Measurements from ENCODE around the gene PCMTD2. TPM values are rescaled to one million over a fixed set of nuclear protein-coding genes. Genes with fewer than 3 reads are reported as not detected.

The PCMTD2 gene
- total RNA-seq, 1 experiment from 2014 or later = 50.9 TPM

DNA sequence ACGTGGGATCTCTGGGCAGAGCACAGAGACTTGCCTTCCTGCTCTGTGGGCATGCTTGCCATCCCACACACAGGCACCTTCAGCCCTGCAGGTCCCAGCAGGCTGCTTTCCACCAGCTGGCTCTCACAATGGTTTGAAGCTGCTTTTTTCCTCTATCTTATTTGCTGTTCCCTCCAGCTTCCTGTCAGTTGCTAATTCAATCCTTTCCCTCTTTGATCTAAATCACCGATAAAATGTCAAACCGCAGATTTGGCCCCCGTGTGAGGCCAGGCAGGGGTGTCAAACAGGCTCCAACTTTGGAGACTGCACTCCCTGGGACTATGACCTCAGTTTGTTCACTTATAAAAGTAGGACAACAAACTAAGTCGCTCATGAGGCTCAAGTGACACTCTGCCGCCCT, 40.6 kb upstream of the PCMTD2 start (continued):
- TF ChIP-seq FOXK1 (CRISPR knock-in tag; IDR thresholded peaks at IDR 0.05) = no peak
- no peak for TF ChIP-seq GTF2I (CRISPR knock-in tag; conservative IDR thresholded peaks at IDR 0.05)
- TF ChIP-seq, protein P1, sequence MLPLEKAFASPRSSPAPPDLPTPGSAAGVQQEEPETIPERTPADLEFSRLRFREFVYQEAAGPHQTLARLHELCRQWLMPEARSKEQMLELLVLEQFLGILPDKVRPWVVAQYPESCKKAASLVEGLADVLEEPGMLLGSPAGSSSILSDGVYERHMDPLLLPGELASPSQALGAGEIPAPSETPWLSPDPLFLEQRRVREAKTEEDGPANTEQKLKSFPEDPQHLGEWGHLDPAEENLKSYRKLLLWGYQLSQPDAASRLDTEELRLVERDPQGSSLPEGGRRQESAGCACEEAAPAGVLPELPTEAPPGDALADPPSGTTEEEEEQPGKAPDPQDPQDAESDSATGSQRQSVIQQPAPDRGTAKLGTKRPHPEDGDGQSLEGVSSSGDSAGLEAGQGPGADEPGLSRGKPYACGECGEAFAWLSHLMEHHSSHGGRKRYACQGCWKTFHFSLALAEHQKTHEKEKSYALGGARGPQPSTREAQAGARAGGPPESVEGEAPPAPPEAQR (CRISPR knock-in tag; IDR thresholded peaks at IDR 0.05) = no peak
- no peak for TF ChIP-seq ATF3 (CRISPR knock-in tag; conservative IDR thresholded peaks at IDR 0.05)
- no peak for TF ChIP-seq GRHL2 (CRISPR knock-in tag; IDR thresholded peaks at IDR 0.05; ENCODE audit: insufficient replicate concordance, severe bottlenecking)
- no peak for TF ChIP-seq ZNF317 (CRISPR knock-in tag; IDR thresholded peaks at IDR 0.05; ENCODE audit: borderline replicate concordance, low read depth)
- TF ChIP-seq CREB1 (CRISPR knock-in tag; IDR thresholded peaks at IDR 0.05) = no peak
- TF ChIP-seq NFE2L1 (CRISPR knock-in tag; IDR thresholded peaks at IDR 0.05) = no peak
- TF ChIP-seq PRRX2 (CRISPR knock-in tag; IDR thresholded peaks at IDR 0.05) = no peak
- TF ChIP-seq ZNF121 (CRISPR knock-in tag; IDR thresholded peaks at IDR 0.05) = no peak
- no peak for TF ChIP-seq ZMAT4 (CRISPR knock-in tag; IDR thresholded peaks at IDR 0.05)
- no peak for TF ChIP-seq SP1 (CRISPR knock-in tag; conservative IDR thresholded peaks at IDR 0.05)

- TF ChIP-seq MLX (CRISPR knock-in tag; IDR thresholded peaks at IDR 0.05) (no peak), MXD4 (CRISPR knock-in tag; IDR thresholded peaks at IDR 0.05; ENCODE audit: borderline replicate concordance) (no peak), ZNF232 (CRISPR knock-in tag; IDR thresholded peaks at IDR 0.05) (no peak), ZNF416 (CRISPR knock-in tag; IDR thresholded peaks at IDR 0.05) (no peak), NR2C2 (CRISPR knock-in tag; IDR thresholded peaks at IDR 0.05) (no peak), SOX15 (CRISPR knock-in tag; IDR thresholded peaks at IDR 0.05) (no peak), MYBL2 (CRISPR knock-in tag; IDR thresholded peaks at IDR 0.05) (no peak), SMAD3 (CRISPR knock-in tag; IDR thresholded peaks at IDR 0.05; ENCODE audit: borderline replicate concordance) (no peak), TEAD4 (CRISPR knock-in tag; IDR thresholded peaks at IDR 0.05) (no peak), CREM (CRISPR knock-in tag; IDR thresholded peaks at IDR 0.05) (no peak), NFYB (CRISPR knock-in tag; conservative IDR thresholded peaks at IDR 0.05; ENCODE audit: low read depth) (no peak), ZNF317 (CRISPR knock-in tag; IDR thresholded peaks at IDR 0.05; ENCODE audit: borderline replicate concordance, low read depth) (no peak), PRRX2 (CRISPR knock-in tag; IDR thresholded peaks at IDR 0.05) (no peak)
- TF ChIP-seq, protein P2, sequence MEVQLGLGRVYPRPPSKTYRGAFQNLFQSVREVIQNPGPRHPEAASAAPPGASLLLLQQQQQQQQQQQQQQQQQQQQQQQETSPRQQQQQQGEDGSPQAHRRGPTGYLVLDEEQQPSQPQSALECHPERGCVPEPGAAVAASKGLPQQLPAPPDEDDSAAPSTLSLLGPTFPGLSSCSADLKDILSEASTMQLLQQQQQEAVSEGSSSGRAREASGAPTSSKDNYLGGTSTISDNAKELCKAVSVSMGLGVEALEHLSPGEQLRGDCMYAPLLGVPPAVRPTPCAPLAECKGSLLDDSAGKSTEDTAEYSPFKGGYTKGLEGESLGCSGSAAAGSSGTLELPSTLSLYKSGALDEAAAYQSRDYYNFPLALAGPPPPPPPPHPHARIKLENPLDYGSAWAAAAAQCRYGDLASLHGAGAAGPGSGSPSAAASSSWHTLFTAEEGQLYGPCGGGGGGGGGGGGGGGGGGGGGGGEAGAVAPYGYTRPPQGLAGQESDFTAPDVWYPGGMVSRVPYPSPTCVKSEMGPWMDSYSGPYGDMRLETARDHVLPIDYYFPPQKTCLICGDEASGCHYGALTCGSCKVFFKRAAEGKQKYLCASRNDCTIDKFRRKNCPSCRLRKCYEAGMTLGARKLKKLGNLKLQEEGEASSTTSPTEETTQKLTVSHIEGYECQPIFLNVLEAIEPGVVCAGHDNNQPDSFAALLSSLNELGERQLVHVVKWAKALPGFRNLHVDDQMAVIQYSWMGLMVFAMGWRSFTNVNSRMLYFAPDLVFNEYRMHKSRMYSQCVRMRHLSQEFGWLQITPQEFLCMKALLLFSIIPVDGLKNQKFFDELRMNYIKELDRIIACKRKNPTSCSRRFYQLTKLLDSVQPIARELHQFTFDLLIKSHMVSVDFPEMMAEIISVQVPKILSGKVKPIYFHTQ (CRISPR knock-in tag; IDR thresholded peaks at IDR 0.05) = no peak
- POLR2A ChIA-PET = no interaction called here
- H3K36me3 Mint-ChIP-seq = no peaks in the 10 kb centered on the region
- H3K4me3 Mint-ChIP-seq = no peak overlapping the region
- H3K4me1 Mint-ChIP-seq = no peaks in the 10 kb centered on the region
- no peak overlapping the region; the same call in 1 of the 2 replicates for H3K27ac Mint-ChIP-seq
- DNase-seq (ENCODE audit: low spot score) = no peak
- CTCF ChIA-PET = no interaction called here
- no peaks in the 10 kb centered on the region for H3K9me3 Mint-ChIP-seq
- H3K27me3 Mint-ChIP-seq (ENCODE audit: low read depth) = no peaks in the 10 kb centered on the region
- ATAC-seq = no peak
Measured at GRCh38 chr20:64216036-64216435, 39.5 kb upstream of the PCMTD2 start.

Measured in WTC11 (cell line).